Measurements from ENCODE around the gene CDIPT.
"Not testable (repeated sequence)": the region's sequence is repeated elsewhere in the genome, so short reads cannot be mapped to it uniquely, and the experiment has no call there.

The CDIPT gene

GRCh38 chr16:29857133-29857760 is 5.8 kb downstream of the CDIPT start:
- DNase-seq, result peak; percentile 10

- no peak for DNase-seq
Observed at GRCh38 chr16:29854520-29855100, 8.4 kb downstream of the CDIPT start.

- DNase-seq, result no peak
Observed at GRCh38 chr16:29852654-29853053, 10.4 kb downstream of the CDIPT start.

- no peak for DNase-seq
Observed at GRCh38 chr16:29850998-29851397, 12.0 kb downstream of the CDIPT start.

- DNase-seq, result no peak
Observed at GRCh38 chr16:29849505-29849904, 13.5 kb downstream of the CDIPT start.

GRCh38 chr16:29848420-29849297 is 14.4 kb downstream of the CDIPT start:
- peak; percentile 60 for DNase-seq

- no peak for DNase-seq
Observed at GRCh38 chr16:29845656-29846055, 17.4 kb downstream of the CDIPT start.

GRCh38 chr16:29844575-29845331 is 18.3 kb downstream of the CDIPT start:
- DNase-seq, result no peak

GRCh38 chr16:29843931-29844330 is 19.1 kb downstream of the CDIPT start:
- no peak for DNase-seq

- no peak for DNase-seq
Observed at GRCh38 chr16:29842732-29843346, 20.2 kb downstream of the CDIPT start.

GRCh38 chr16:29841631-29842030 is 21.4 kb downstream of the CDIPT start:
- DNase-seq, result no peak

- no peak for DNase-seq
Observed at GRCh38 chr16:29840240-29840639, 22.8 kb downstream of the CDIPT start.

- no peak for DNase-seq
Observed at GRCh38 chr16:29839822-29840221, 23.2 kb downstream of the CDIPT start.

- no peak for DNase-seq
Observed at GRCh38 chr16:29837841-29838240, 25.2 kb downstream of the CDIPT start.

GRCh38 chr16:29836623-29837022 is 26.4 kb downstream of the CDIPT start:
- no peak for DNase-seq

- DNase-seq, result no peak
Observed at GRCh38 chr16:29835926-29836325, 27.1 kb downstream of the CDIPT start.

- no peak for DNase-seq
Observed at GRCh38 chr16:29834079-29834478, 28.9 kb downstream of the CDIPT start.

GRCh38 chr16:29833219-29833618 is 29.8 kb downstream of the CDIPT start:
- not testable (repeated sequence) for DNase-seq

- no peak for DNase-seq
Observed at GRCh38 chr16:29831490-29831889, 31.5 kb downstream of the CDIPT start.

GRCh38 chr16:29830774-29831173 is 32.3 kb downstream of the CDIPT start:
- DNase-seq, result no peak

GRCh38 chr16:29826342-29826695 is 36.7 kb downstream of the CDIPT start:
- no peak for DNase-seq

- peak; percentile 76 for DNase-seq
Observed at GRCh38 chr16:29825145-29826044, 37.6 kb downstream of the CDIPT start.

Data from NCI-H1694 (cell line).